ENCODE data around the gene CACNA1A. TPM values are rescaled to one million over a fixed set of nuclear protein-coding genes. Genes with fewer than 3 reads are reported as not detected.
A peak's percentile ranks its signal among the peaks of the same experiment; 100 is the strongest.

CACNA1A gene
- polyA plus RNA-seq, 1 donor (not counting 4 experiments of a cell fraction or from before 2014, with no cell fraction given): not detected

GRCh38 chr19:13408889-13409518 is 97.3 kb downstream of the CACNA1A start:
- H3K4me1 ChIP-seq (ENCODE audit: control insufficient read depth, extremely low read depth, insufficient read depth, low read length): no peaks in the 10 kb centered on the region
- no peak for FAIRE-seq
- H3K9ac ChIP-seq (ENCODE audit: control insufficient read depth, extremely low read depth, insufficient read depth, low read length): no peak overlapping the region
- TF ChIP-seq EZH2 (IDR thresholded peaks at IDR 0.05; ENCODE audit: low read length) (no peak), CTCF (optimal IDR thresholded peaks at IDR 0.05 in 1 of 3, IDR thresholded peaks at IDR 0.05 in 1 of 3, conservative IDR thresholded peaks at IDR 0.05 in 1 of 3; ENCODE audit: extremely low read depth in 1 of 3, insufficient read depth in 2 of 3, low read length in 3 of 3) (no peak)
- no peaks in the 10 kb centered on the region for H4K20me1 ChIP-seq (ENCODE audit: control insufficient read depth, extremely low read depth, insufficient read depth, low read length)
- H3K79me2 ChIP-seq (ENCODE audit: control insufficient read depth, insufficient read depth, low read length): no peaks in the 10 kb centered on the region
- no peak overlapping the region for H3K27ac ChIP-seq (ENCODE audit: control insufficient read depth, insufficient read depth, low read length)
- H3K27me3 ChIP-seq (ENCODE audit: control insufficient read depth, extremely low read depth, insufficient read depth, low read length): no peaks in the 10 kb centered on the region
- H3K9me1 ChIP-seq (ENCODE audit: control insufficient read depth, extremely low read depth, insufficient read depth, low read length): no peaks in the 10 kb centered on the region
- no peak overlapping the region for H3K4me3 ChIP-seq (ENCODE audit: control insufficient read depth in 2 of 3, extremely low read depth in 1 of 3, insufficient read depth in 2 of 3, low read depth in 1 of 3, low read length in 3 of 3)
- dilution Hi-C loops (cut with MboI; ENCODE audit: extremely low pct_ligation_motif_present, low sequenced_read_pairs): no loop called here
- H3K4me2 ChIP-seq (ENCODE audit: control insufficient read depth, extremely low read depth, insufficient read depth, low read depth, low read length): no peak overlapping the region
- no peak overlapping the region for H2AFZ ChIP-seq (ENCODE audit: control insufficient read depth, low read length)
- no peaks in the 10 kb centered on the region for H3K36me3 ChIP-seq (ENCODE audit: control insufficient read depth in 2 of 2, extremely low read depth in 1 of 2, insufficient read depth in 2 of 2, low read length in 2 of 2)
- no peak for DNase-seq (ENCODE audit: low read depth, low spot score)
- no peaks in the 10 kb centered on the region for H3K9me3 ChIP-seq (ENCODE audit: control insufficient read depth, low read depth, low read length)

GRCh38 chr19:13404236-13404635 is 102.0 kb downstream of the CACNA1A start:
- no peak for TF ChIP-seq EZH2 (IDR thresholded peaks at IDR 0.05; ENCODE audit: low read length)
- TF ChIP-seq CTCF (optimal IDR thresholded peaks at IDR 0.05 in 1 of 3, IDR thresholded peaks at IDR 0.05 in 1 of 3, conservative IDR thresholded peaks at IDR 0.05 in 1 of 3; ENCODE audit: extremely low read depth in 1 of 3, insufficient read depth in 2 of 3, low read length in 3 of 3): no peak
- Histone ChIP-seq H3K9me3 (ENCODE audit: control insufficient read depth, low read depth, low read length) (no peaks in the 10 kb centered on the region), H3K4me1 (ENCODE audit: control insufficient read depth, extremely low read depth, insufficient read depth, low read length) (peaks cover 15% of the 10 kb centered on the region), H2AFZ (ENCODE audit: control insufficient read depth, low read length) (peak overlapping the region; percentile 67), H3K4me3 (ENCODE audit: control insufficient read depth in 2 of 3, extremely low read depth in 1 of 3, insufficient read depth in 2 of 3, low read depth in 1 of 3, low read length in 3 of 3) (no peak overlapping the region), H3K27ac (ENCODE audit: control insufficient read depth, insufficient read depth, low read length) (no peak overlapping the region), H3K79me2 (ENCODE audit: control insufficient read depth, insufficient read depth, low read length) (no peaks in the 10 kb centered on the region), H3K4me2 (ENCODE audit: control insufficient read depth, extremely low read depth, insufficient read depth, low read depth, low read length) (no peak overlapping the region), H3K9me1 (ENCODE audit: control insufficient read depth, extremely low read depth, insufficient read depth, low read length) (no peaks in the 10 kb centered on the region), H4K20me1 (ENCODE audit: control insufficient read depth, extremely low read depth, insufficient read depth, low read length) (no peaks in the 10 kb centered on the region), H3K9ac (ENCODE audit: control insufficient read depth, extremely low read depth, insufficient read depth, low read length) (no peak overlapping the region), H3K36me3 (ENCODE audit: control insufficient read depth in 2 of 2, extremely low read depth in 1 of 2, insufficient read depth in 2 of 2, low read length in 2 of 2) (no peaks in the 10 kb centered on the region), H3K27me3 (ENCODE audit: control insufficient read depth, extremely low read depth, insufficient read depth, low read length) (no peaks in the 10 kb centered on the region)
- DNase-seq (ENCODE audit: low read depth, low spot score) (no peak), FAIRE-seq (no peak)
- dilution Hi-C loops (cut with MboI; ENCODE audit: extremely low pct_ligation_motif_present, low sequenced_read_pairs): no loop called here

Measured in keratinocyte (primary cell).